ENCODE data around the gene RUSF1.

RUSF1 gene

DNA sequence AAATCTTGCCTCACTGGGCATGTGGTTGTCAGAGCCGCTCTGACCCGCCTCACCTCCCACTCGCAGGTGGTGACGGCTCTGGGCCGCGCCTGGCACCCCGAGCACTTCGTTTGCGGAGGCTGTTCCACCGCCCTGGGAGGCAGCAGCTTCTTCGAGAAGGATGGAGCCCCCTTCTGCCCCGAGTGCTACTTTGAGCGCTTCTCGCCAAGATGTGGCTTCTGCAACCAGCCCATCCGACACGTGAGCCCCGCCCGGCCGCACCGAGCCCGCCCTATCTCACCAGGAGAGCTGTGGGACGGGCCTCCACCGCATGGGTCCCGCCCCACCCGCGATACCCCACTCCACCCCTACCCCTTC lies 32.3 kb downstream of the RUSF1 start:
- Histone ChIP-seq H3K4me3 (ENCODE audit: low read depth in 1 of 2, low read length in 2 of 2) (peak overlapping the region in 1 of 2 experiments; percentile 58; a peak in 2 of 4 replicates), H4K20me1 (ENCODE audit: insufficient read depth, low read length) (no peaks in the 10 kb centered on the region), H3K27ac (ENCODE audit: low read length) (no peak overlapping the region; the same call in 1 of the 2 replicates), H3K79me2 (ENCODE audit: insufficient read depth, low read length) (no peaks in the 10 kb centered on the region), H3K4me2 (ENCODE audit: insufficient read depth, low read length) (peak overlapping the region; percentile 77), H3K27me3 (ENCODE audit: insufficient read depth, low read length, poor library complexity) (no peaks in the 10 kb centered on the region), H3K9me3 (ENCODE audit: insufficient read depth, low read length, severe bottlenecking) (no peaks in the 10 kb centered on the region), H2AFZ (ENCODE audit: low read depth, low read length) (no peak overlapping the region), H3K9ac (ENCODE audit: low read depth, low read length) (peak overlapping the region; percentile 66; the same call in 1 of the 2 replicates), H3K36me3 (ENCODE audit: insufficient read depth, low read length) (no peaks in the 10 kb centered on the region), H3K4me1 (ENCODE audit: insufficient read depth, low read length) (peaks cover 18% of the 10 kb centered on the region)
- ATAC-seq (ENCODE audit: insufficient read depth, low read depth): no peak
- TF ChIP-seq, protein P1, sequence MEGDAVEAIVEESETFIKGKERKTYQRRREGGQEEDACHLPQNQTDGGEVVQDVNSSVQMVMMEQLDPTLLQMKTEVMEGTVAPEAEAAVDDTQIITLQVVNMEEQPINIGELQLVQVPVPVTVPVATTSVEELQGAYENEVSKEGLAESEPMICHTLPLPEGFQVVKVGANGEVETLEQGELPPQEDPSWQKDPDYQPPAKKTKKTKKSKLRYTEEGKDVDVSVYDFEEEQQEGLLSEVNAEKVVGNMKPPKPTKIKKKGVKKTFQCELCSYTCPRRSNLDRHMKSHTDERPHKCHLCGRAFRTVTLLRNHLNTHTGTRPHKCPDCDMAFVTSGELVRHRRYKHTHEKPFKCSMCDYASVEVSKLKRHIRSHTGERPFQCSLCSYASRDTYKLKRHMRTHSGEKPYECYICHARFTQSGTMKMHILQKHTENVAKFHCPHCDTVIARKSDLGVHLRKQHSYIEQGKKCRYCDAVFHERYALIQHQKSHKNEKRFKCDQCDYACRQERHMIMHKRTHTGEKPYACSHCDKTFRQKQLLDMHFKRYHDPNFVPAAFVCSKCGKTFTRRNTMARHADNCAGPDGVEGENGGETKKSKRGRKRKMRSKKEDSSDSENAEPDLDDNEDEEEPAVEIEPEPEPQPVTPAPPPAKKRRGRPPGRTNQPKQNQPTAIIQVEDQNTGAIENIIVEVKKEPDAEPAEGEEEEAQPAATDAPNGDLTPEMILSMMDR (IDR thresholded peaks at IDR 0.05; ENCODE audit: borderline replicate concordance, extremely low read depth, low read length, poor library complexity, severe bottlenecking): no peak
- TF ChIP-seq EZH2 (IDR thresholded peaks at IDR 0.05; ENCODE audit: borderline replicate concordance, low read depth, low read length, severe bottlenecking): no peak
- no peak for DNase-seq

DNA sequence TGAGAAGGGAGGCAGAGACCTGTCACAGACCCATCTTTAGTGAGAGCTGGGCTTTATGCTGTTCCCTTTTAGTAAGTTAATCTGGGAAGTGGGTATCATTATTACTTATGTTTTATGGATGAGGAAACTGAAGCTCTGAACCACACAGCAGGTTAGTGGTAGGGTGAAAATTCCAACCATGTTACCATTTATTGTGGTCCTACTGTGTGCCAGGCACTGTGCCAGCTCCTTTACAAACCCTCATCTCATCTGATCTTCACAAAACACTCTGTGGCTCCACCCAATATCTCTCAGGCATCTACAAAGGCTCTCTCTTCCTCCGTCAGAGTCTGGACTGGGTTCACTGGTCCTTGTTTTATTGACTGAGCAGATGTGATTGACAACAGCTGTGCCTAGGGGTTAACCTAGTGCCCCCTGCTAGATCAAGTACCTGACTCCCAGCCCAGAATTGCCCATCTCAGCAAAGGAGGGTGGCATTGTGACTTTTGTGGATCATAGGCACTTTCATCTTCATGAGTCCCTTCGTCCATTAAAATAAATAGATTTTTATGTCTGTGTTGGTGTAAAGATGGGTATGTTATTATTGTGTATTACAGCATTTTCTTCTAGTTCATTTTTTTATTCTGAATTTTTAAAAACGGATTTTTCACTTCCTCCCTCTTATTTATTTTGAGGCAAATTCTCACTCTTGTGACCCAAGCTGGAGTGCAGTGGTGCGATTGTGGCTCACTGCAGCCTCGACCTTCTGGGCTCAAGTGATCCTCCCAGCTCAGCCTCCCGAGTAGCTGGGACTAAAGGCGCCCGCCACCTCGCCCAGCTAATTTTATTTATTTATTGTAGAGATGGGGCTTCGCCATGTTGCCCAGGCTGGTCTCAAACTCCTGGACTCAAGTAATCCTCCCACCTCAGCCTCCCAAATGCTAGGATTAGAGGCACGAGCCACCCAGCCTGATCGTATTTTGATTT lies 33.1 kb downstream of the RUSF1 start:
- no peak for ATAC-seq (ENCODE audit: insufficient read depth, low read depth)
- Histone ChIP-seq H3K9ac (ENCODE audit: low read depth, low read length) (no peak overlapping the region), H3K4me1 (ENCODE audit: insufficient read depth, low read length) (peaks cover 18% of the 10 kb centered on the region), H3K9me3 (ENCODE audit: insufficient read depth, low read length, severe bottlenecking) (no peaks in the 10 kb centered on the region), H2AFZ (ENCODE audit: low read depth, low read length) (no peak overlapping the region), H3K27me3 (ENCODE audit: insufficient read depth, low read length, poor library complexity) (no peaks in the 10 kb centered on the region), H3K36me3 (ENCODE audit: insufficient read depth, low read length) (no peaks in the 10 kb centered on the region), H3K79me2 (ENCODE audit: insufficient read depth, low read length) (no peaks in the 10 kb centered on the region), H4K20me1 (ENCODE audit: insufficient read depth, low read length) (no peaks in the 10 kb centered on the region), H3K27ac (ENCODE audit: low read length) (no peak overlapping the region), H3K4me3 (ENCODE audit: low read depth in 1 of 2, low read length in 2 of 2) (no peak overlapping the region), H3K4me2 (ENCODE audit: insufficient read depth, low read length) (no peak overlapping the region)
- TF ChIP-seq, protein P1 (IDR thresholded peaks at IDR 0.05; ENCODE audit: borderline replicate concordance, extremely low read depth, low read length, poor library complexity, severe bottlenecking): no peak
- no peak for TF ChIP-seq EZH2 (IDR thresholded peaks at IDR 0.05; ENCODE audit: borderline replicate concordance, low read depth, low read length, severe bottlenecking)
- no peak for DNase-seq

DNA sequence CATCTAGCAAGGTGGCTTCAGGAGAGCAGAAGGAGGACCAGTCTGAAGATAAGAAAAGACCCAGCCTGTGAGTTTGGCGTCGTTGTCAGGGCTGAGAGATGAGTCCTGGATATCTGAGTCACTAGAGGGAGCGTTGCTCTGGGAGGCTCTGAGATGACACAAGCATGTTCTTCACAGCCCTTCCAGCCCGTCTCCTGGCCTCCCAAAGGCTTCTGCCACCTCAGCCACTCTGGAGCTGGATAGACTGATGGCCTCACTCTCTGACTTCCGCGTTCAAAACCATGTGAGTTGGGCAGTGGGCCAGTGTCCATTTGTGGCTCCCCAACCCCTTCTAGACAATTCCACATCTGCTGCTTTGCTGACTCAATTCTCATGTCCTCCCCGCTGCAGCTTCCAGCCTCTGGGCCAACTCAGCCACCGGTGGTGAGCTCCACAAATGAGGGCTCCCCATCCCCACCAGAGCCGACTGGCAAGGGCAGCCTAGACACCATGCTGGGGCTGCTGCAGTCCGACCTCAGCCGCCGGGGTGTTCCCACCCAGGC lies 33.9 kb downstream of the RUSF1 start:
- Histone ChIP-seq H3K9ac (ENCODE audit: low read depth, low read length) (no peak overlapping the region), H3K27me3 (ENCODE audit: insufficient read depth, low read length, poor library complexity) (no peaks in the 10 kb centered on the region), H3K79me2 (ENCODE audit: insufficient read depth, low read length) (no peaks in the 10 kb centered on the region), H3K36me3 (ENCODE audit: insufficient read depth, low read length) (no peaks in the 10 kb centered on the region), H4K20me1 (ENCODE audit: insufficient read depth, low read length) (no peaks in the 10 kb centered on the region), H2AFZ (ENCODE audit: low read depth, low read length) (no peak overlapping the region), H3K4me3 (ENCODE audit: low read depth in 1 of 2, low read length in 2 of 2) (no peak overlapping the region), H3K4me1 (ENCODE audit: insufficient read depth, low read length) (peaks cover 18% of the 10 kb centered on the region), H3K27ac (ENCODE audit: low read length) (no peak overlapping the region), H3K4me2 (ENCODE audit: insufficient read depth, low read length) (no peak overlapping the region), H3K9me3 (ENCODE audit: insufficient read depth, low read length, severe bottlenecking) (no peaks in the 10 kb centered on the region)
- ATAC-seq (ENCODE audit: insufficient read depth, low read depth) (no peak), DNase-seq (no peak)
- TF ChIP-seq, protein P1 (IDR thresholded peaks at IDR 0.05; ENCODE audit: borderline replicate concordance, extremely low read depth, low read length, poor library complexity, severe bottlenecking): no peak
- no peak for TF ChIP-seq EZH2 (IDR thresholded peaks at IDR 0.05; ENCODE audit: borderline replicate concordance, low read depth, low read length, severe bottlenecking)

Measured in DND-41 (cell line).